Stomach smooth muscle (tissue), 2 donors: ENCODE data around the gene POU4F1.

Experiments used
- H3K27ac ChIP-seq: one replicate; pipeline ENCODE4 v1.7.0; 2013; ENCODE audit warnings: mild to moderate bottlenecking, low read length, inconsistent platforms
- H3K27me3 ChIP-seq, 2 donors: one replicate each; pipeline ENCODE4 v1.7.0; 2013; ENCODE audit warnings: low read length in 2 of 2; ENCODE audit not compliant: insufficient read depth in 2 of 2, control insufficient read depth in 1 of 2
- H3K36me3 ChIP-seq, 2 donors: one replicate each; pipeline ENCODE4 v1.7.0; 2013; ENCODE audit warnings: low read length in 2 of 2; ENCODE audit not compliant: control insufficient read depth in 2 of 2, insufficient read depth in 2 of 2
- H3K4me1 ChIP-seq: one replicate; pipeline ENCODE4 v1.7.0; 2013; ENCODE audit warnings: low read length; ENCODE audit not compliant: control insufficient read depth, insufficient read depth
- H3K4me3 ChIP-seq, 2 donors: one replicate each; pipeline ENCODE4 v1.7.0; 2013; ENCODE audit warnings: low read length in 2 of 2
- H3K9ac ChIP-seq, 2 donors: one replicate each; pipeline ENCODE4 v1.7.0; 2013; ENCODE audit warnings: low read length in 2 of 2, mild to moderate bottlenecking in 1 of 2
- H3K9me3 ChIP-seq, 2 donors: one replicate each; pipeline ENCODE4 v1.7.0; 2013; ENCODE audit warnings: low read length in 2 of 2; ENCODE audit not compliant: control insufficient read depth in 2 of 2
- donor health status: healthy.
- donor health status: Pancreatic carcinoma.

POU4F1 gene

GRCh38 chr13:78606471-78607408, 3.4 kb upstream of the POU4F1 start:
- H3K9me3 ChIP-seq, result no peaks in the 10 kb centered on the region
- no peak overlapping the region for H3K4me3 ChIP-seq
- peaks cover 37% of the 10 kb centered on the region for H3K4me1 ChIP-seq
- H3K27me3 ChIP-seq, result peaks cover 63 to 83% of the 10 kb centered on the region in 2 donors
- no peak overlapping the region for H3K9ac ChIP-seq
- no peaks in the 10 kb centered on the region for H3K36me3 ChIP-seq
- H3K27ac ChIP-seq, result no peak overlapping the region

GRCh38 chr13:78604782-78605611, 1.6 kb upstream of the POU4F1 start:
- Histone ChIP-seq H3K9ac (no peak overlapping the region), H3K27ac (no peak overlapping the region), H3K4me1 (peaks cover 40% of the 10 kb centered on the region), H3K27me3 (peaks cover 75 to 96% of the 10 kb centered on the region in 2 donors), H3K9me3 (no peaks in the 10 kb centered on the region), H3K4me3 (no peak overlapping the region), H3K36me3 (no peaks in the 10 kb centered on the region)

GRCh38 chr13:78602561-78603239, 652 bp downstream of the POU4F1 start:
- H3K4me3 ChIP-seq, result peak overlapping the region; percentile 19 to 61
- no peak overlapping the region for H3K27ac ChIP-seq
- no peaks in the 10 kb centered on the region for H3K36me3 ChIP-seq
- H3K9me3 ChIP-seq, result no peaks in the 10 kb centered on the region
- peaks cover 22% of the 10 kb centered on the region for H3K4me1 ChIP-seq
- H3K9ac ChIP-seq, result no peak overlapping the region
- peaks cover 70 to 96% of the 10 kb centered on the region in 2 donors for H3K27me3 ChIP-seq

GRCh38 chr13:78601874-78602560, 1.3 kb downstream of the POU4F1 start:
- Histone ChIP-seq H3K27ac (no peak overlapping the region), H3K36me3 (no peaks in the 10 kb centered on the region), H3K9ac (no peak overlapping the region), H3K27me3 (peaks cover 70 to 96% of the 10 kb centered on the region in 2 donors), H3K9me3 (no peaks in the 10 kb centered on the region), H3K4me1 (peaks cover 16% of the 10 kb centered on the region), H3K4me3 (peak overlapping the region in 1 of 2 donors; percentile 61)

- Histone ChIP-seq H3K4me1 (peaks cover 18% of the 10 kb centered on the region), H3K36me3 (no peaks in the 10 kb centered on the region), H3K27ac (no peak overlapping the region)
Observed at GRCh38 chr13:78601124-78601873, 2.1 kb downstream of the POU4F1 start.

GRCh38 chr13:78600280-78600883, 3.0 kb downstream of the POU4F1 start:
- H3K4me3 ChIP-seq, result no peak overlapping the region
- H3K9ac ChIP-seq, result no peak overlapping the region
- peaks cover 21% of the 10 kb centered on the region for H3K4me1 ChIP-seq
- H3K27ac ChIP-seq, result no peak overlapping the region
- peaks cover 69 to 96% of the 10 kb centered on the region in 2 donors for H3K27me3 ChIP-seq
- H3K36me3 ChIP-seq, result no peaks in the 10 kb centered on the region
- H3K9me3 ChIP-seq, result no peaks in the 10 kb centered on the region

More at GRCh38 chr13:78601124-78601873, 2.1 kb downstream of the POU4F1 start:
- Histone ChIP-seq H3K9me3 (no peaks in the 10 kb centered on the region), H3K27me3 (peaks cover 69 to 96% of the 10 kb centered on the region in 2 donors), H3K9ac (no peak overlapping the region), H3K4me3 (peak overlapping the region in 1 of 2 donors; percentile 40)

- Histone ChIP-seq H3K4me3 (no peak overlapping the region), H3K27me3 (peaks cover 69 to 96% of the 10 kb centered on the region in 2 donors), H3K9ac (no peak overlapping the region), H3K36me3 (no peaks in the 10 kb centered on the region), H3K27ac (no peak overlapping the region), H3K4me1 (peaks cover 21% of the 10 kb centered on the region), H3K9me3 (no peaks in the 10 kb centered on the region)
Observed at GRCh38 chr13:78599645-78600279, 3.6 kb downstream of the POU4F1 start.

GRCh38 chr13:78598966-78599644, 4.2 kb downstream of the POU4F1 start:
- no peak overlapping the region for H3K27ac ChIP-seq
- peaks cover 21% of the 10 kb centered on the region for H3K4me1 ChIP-seq
- H3K9ac ChIP-seq, result no peak overlapping the region
- no peaks in the 10 kb centered on the region for H3K36me3 ChIP-seq
- no peaks in the 10 kb centered on the region for H3K9me3 ChIP-seq
- H3K27me3 ChIP-seq, result peaks cover 72 to 96% of the 10 kb centered on the region in 2 donors
- H3K4me3 ChIP-seq, result no peak overlapping the region
